ENCODE data around the gene NEDD9. TPM values are rescaled to one million over a fixed set of nuclear protein-coding genes. Genes with fewer than 3 reads are reported as not detected.

Gene NEDD9
- total RNA-seq, 1 donor = 29.8 TPM

- DNase-seq (ENCODE audit: low read depth) = no peak
- H3K4me3 ChIP-seq (ENCODE audit: low read depth, low read length) = no peak overlapping the region
- TF ChIP-seq CTCF (IDR thresholded peaks at IDR 0.05; ENCODE audit: insufficient read depth, low read depth, low read length) = no peak
These were observed 23.6 kb downstream of the NEDD9 start for GRCh38 chr6:11208854-11209253.

- no peak for DNase-seq (ENCODE audit: low read depth)
- H3K4me3 ChIP-seq (ENCODE audit: low read depth, low read length) = no peak overlapping the region
- no peak for TF ChIP-seq CTCF (IDR thresholded peaks at IDR 0.05; ENCODE audit: insufficient read depth, low read depth, low read length)
These were observed 24.2 kb downstream of the NEDD9 start for GRCh38 chr6:11208267-11208666.

GRCh38 chr6:11207199-11207968 is 25.1 kb downstream of the NEDD9 start:
- TF ChIP-seq CTCF (IDR thresholded peaks at IDR 0.05; ENCODE audit: insufficient read depth, low read depth, low read length) = no peak
- no peak overlapping the region for H3K4me3 ChIP-seq (ENCODE audit: low read depth, low read length)
- peak; percentile 98 for DNase-seq (ENCODE audit: low read depth)

GRCh38 chr6:11206576-11206975 is 25.9 kb downstream of the NEDD9 start:
- no peak overlapping the region for H3K4me3 ChIP-seq (ENCODE audit: low read depth, low read length)
- TF ChIP-seq CTCF (IDR thresholded peaks at IDR 0.05; ENCODE audit: insufficient read depth, low read depth, low read length) = no peak
- no peak for DNase-seq (ENCODE audit: low read depth)

GRCh38 chr6:11204794-11205366 is 27.6 kb downstream of the NEDD9 start:
- DNase-seq (ENCODE audit: low read depth) = no peak
- TF ChIP-seq CTCF (IDR thresholded peaks at IDR 0.05; ENCODE audit: insufficient read depth, low read depth, low read length) = no peak
- H3K4me3 ChIP-seq (ENCODE audit: low read depth, low read length) = no peak overlapping the region

- no peak for TF ChIP-seq CTCF (IDR thresholded peaks at IDR 0.05; ENCODE audit: insufficient read depth, low read depth, low read length)
- no peak overlapping the region for H3K4me3 ChIP-seq (ENCODE audit: low read depth, low read length)
- DNase-seq (ENCODE audit: low read depth) = no peak
These were observed 28.5 kb downstream of the NEDD9 start for GRCh38 chr6:11204005-11204399.
